Upper lobe of right lung (tissue), 1 donor: ENCODE results near the gene RARB. TPM values are rescaled to one million over a fixed set of nuclear protein-coding genes. Genes with fewer than 3 reads are reported as not detected.
A peak's percentile ranks its signal among the peaks of the same experiment; 100 is the strongest.

Experiments used
- ATAC-seq: fragments of 200-7000 bp; cut with Tn5 transposase; one replicate; pipeline ENCODE4 v1.9.1; 2020; ENCODE audit warnings: mild to moderate bottlenecking, moderate library complexity
- DNase-seq: peaks from one replicate; pipeline ENCODE4 v3.0.0-alpha.2; 2020
- H3K27ac ChIP-seq: fragments of 200-600 bp; one replicate; pipeline ENCODE4 v1.8.0; 2022
- H3K27me3 ChIP-seq: fragments of 200-600 bp; one replicate; pipeline ENCODE4 v1.8.0; 2022; ENCODE audit warnings: mild to moderate bottlenecking
- H3K36me3 ChIP-seq: fragments of 200-600 bp; one replicate; pipeline ENCODE4 v1.8.0; 2022
- H3K4me1 ChIP-seq: fragments of 200-600 bp; one replicate; pipeline ENCODE4 v1.8.0; 2022
- H3K4me3 ChIP-seq: fragments of 200-600 bp; one replicate; pipeline ENCODE4 v1.8.0; 2022; ENCODE audit warnings: mild to moderate bottlenecking
- H3K9me3 ChIP-seq: fragments of 200-600 bp; one replicate; pipeline ENCODE4 v1.8.0; 2022
- CTCF ChIP-seq: fragments of 200-600 bp; IDR thresholded peaks from one replicate; pipeline ENCODE4 v1.8.0; 2022; ENCODE audit warnings: antibody characterized with exemption
- intact Hi-C: fragments of 100-400 bp; cut with DNase I; formaldehyde crosslinking; loops from one replicate; pipeline ENCODE4 v1.11.0; 2022
- total RNA-seq: library from RNA; stranded (reverse); fragmentation: NEBNext Ultra II Directional; extraction: Animal tissue kit (Norgen Biotek cat#: 25700); gene quantifications from one replicate; pipeline ENCODE4 v1.2.1, GENCODE V29; 2021
- donor health status: DM: no; HTN: yes; CAD: no; lungs with severe emphysema.

The RARB gene
- total RNA-seq, 1 donor from 2014 or later: 5.8 TPM

GRCh38 chr3:25536521-25537391, 108.7 kb downstream of the RARB start:
- no peak for DNase-seq
- ATAC-seq: no peak

GRCh38 chr3:25537516-25537915, 109.5 kb downstream of the RARB start:
- Histone ChIP-seq H3K27ac (no peak overlapping the region), H3K4me3 (no peak overlapping the region), H3K36me3 (no peaks in the 10 kb centered on the region), H3K27me3 (no peaks in the 10 kb centered on the region), H3K9me3 (no peaks in the 10 kb centered on the region), H3K4me1 (no peaks in the 10 kb centered on the region)
- DNase-seq (no peak), ATAC-seq (no peak)
- intact Hi-C loops: no loop called here
- TF ChIP-seq CTCF: no peak

More at GRCh38 chr3:25536521-25537391, 108.7 kb downstream of the RARB start:
- Histone ChIP-seq H3K36me3 (no peaks in the 10 kb centered on the region), H3K27ac (peak overlapping the region; percentile 38), H3K4me1 (no peaks in the 10 kb centered on the region), H3K4me3 (no peak overlapping the region), H3K9me3 (no peaks in the 10 kb centered on the region), H3K27me3 (no peaks in the 10 kb centered on the region)
- no peak for TF ChIP-seq CTCF
- intact Hi-C loops: no loop called here

DNA sequence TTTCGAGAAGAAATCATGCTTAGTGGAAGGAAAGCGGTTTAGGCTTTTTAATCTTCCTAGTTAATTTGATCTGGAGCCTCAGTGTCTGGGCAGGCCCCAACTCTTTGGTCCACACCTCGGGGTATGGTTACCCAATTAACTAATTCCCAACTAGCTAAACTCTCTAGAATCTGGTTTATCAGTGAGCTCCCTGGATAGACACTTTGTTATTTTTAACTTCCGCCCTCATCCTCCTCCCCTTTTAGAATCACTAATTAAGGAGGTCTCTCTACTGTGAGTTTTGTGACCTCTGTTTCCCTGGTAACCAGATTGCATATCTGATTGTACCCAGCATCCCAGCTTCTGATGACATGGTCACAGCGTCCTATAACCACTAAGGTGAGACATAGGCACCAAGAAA, 112.2 kb downstream of the RARB start:
- no peak for ATAC-seq
- H3K9me3 ChIP-seq: no peaks in the 10 kb centered on the region
- H3K27me3 ChIP-seq: no peaks in the 10 kb centered on the region
- DNase-seq: no peak
- H3K36me3 ChIP-seq: no peaks in the 10 kb centered on the region
- H3K4me1 ChIP-seq: peaks cover 4% of the 10 kb centered on the region
- no peak for TF ChIP-seq CTCF
- intact Hi-C loops: no loop called here
- no peak overlapping the region for H3K4me3 ChIP-seq
- H3K27ac ChIP-seq: no peak overlapping the region

DNA sequence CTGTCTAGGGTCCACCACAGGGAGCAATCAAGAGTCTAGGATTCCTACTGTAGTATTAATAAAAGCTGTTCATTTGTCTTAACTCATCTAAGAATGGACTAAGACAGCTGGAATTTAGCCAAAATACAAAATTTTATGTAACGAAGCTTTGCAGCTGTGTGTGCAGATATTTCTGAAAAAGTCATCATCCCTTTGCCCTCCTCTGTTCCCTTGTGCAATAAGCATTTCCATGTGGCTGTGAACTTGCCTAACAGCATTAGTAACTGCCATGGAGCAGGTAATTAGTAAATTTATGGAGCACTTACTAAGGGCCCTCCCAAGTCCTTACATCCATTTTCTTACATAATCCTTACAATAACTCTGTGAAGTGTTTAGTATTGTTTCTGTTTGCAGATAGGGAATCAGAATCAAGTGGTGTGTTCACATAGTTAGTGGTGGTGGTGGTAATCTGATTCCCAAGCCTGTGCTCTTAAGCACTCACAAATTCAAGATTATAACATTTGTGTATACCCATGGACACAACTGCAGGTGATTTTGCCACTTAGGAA, 114.5 kb downstream of the RARB start:
- intact Hi-C loops: no loop called here
- no peak for TF ChIP-seq CTCF
- no peak overlapping the region for H3K27ac ChIP-seq
- no peaks in the 10 kb centered on the region for H3K36me3 ChIP-seq
- H3K9me3 ChIP-seq: no peaks in the 10 kb centered on the region
- ATAC-seq: peak; percentile 22
- H3K4me1 ChIP-seq: peaks cover 4% of the 10 kb centered on the region
- H3K27me3 ChIP-seq: no peaks in the 10 kb centered on the region
- H3K4me3 ChIP-seq: no peak overlapping the region
- DNase-seq: no peak

GRCh38 chr3:25547103-25547502, 119.0 kb downstream of the RARB start:
- no peaks in the 10 kb centered on the region for H3K27me3 ChIP-seq
- intact Hi-C loops: no loop called here
- peaks cover 4% of the 10 kb centered on the region for H3K4me1 ChIP-seq
- TF ChIP-seq CTCF: no peak
- no peak overlapping the region for H3K27ac ChIP-seq
- ATAC-seq (no peak), DNase-seq (no peak)
- H3K4me3 ChIP-seq: no peak overlapping the region
- no peaks in the 10 kb centered on the region for H3K9me3 ChIP-seq
- H3K36me3 ChIP-seq: no peaks in the 10 kb centered on the region
